GM12874 (cell line): ENCODE results near the gene FOXC2.

Experiments used
- TF ChIP-seq, protein P1 (sequence below): IDR thresholded peaks from 2 replicates; pipeline ENCODE4 v1.5.1; 2011; ENCODE audit warnings: low read depth, mild to moderate bottlenecking, control low read depth, low read length, moderate library complexity; ENCODE audit not compliant: insufficient read depth

The FOXC2 gene

GRCh38 chr16:86529160-86529559 lies 37.5 kb upstream of the FOXC2 start:
- TF ChIP-seq, protein P1, sequence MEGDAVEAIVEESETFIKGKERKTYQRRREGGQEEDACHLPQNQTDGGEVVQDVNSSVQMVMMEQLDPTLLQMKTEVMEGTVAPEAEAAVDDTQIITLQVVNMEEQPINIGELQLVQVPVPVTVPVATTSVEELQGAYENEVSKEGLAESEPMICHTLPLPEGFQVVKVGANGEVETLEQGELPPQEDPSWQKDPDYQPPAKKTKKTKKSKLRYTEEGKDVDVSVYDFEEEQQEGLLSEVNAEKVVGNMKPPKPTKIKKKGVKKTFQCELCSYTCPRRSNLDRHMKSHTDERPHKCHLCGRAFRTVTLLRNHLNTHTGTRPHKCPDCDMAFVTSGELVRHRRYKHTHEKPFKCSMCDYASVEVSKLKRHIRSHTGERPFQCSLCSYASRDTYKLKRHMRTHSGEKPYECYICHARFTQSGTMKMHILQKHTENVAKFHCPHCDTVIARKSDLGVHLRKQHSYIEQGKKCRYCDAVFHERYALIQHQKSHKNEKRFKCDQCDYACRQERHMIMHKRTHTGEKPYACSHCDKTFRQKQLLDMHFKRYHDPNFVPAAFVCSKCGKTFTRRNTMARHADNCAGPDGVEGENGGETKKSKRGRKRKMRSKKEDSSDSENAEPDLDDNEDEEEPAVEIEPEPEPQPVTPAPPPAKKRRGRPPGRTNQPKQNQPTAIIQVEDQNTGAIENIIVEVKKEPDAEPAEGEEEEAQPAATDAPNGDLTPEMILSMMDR, result no peak

DNA sequence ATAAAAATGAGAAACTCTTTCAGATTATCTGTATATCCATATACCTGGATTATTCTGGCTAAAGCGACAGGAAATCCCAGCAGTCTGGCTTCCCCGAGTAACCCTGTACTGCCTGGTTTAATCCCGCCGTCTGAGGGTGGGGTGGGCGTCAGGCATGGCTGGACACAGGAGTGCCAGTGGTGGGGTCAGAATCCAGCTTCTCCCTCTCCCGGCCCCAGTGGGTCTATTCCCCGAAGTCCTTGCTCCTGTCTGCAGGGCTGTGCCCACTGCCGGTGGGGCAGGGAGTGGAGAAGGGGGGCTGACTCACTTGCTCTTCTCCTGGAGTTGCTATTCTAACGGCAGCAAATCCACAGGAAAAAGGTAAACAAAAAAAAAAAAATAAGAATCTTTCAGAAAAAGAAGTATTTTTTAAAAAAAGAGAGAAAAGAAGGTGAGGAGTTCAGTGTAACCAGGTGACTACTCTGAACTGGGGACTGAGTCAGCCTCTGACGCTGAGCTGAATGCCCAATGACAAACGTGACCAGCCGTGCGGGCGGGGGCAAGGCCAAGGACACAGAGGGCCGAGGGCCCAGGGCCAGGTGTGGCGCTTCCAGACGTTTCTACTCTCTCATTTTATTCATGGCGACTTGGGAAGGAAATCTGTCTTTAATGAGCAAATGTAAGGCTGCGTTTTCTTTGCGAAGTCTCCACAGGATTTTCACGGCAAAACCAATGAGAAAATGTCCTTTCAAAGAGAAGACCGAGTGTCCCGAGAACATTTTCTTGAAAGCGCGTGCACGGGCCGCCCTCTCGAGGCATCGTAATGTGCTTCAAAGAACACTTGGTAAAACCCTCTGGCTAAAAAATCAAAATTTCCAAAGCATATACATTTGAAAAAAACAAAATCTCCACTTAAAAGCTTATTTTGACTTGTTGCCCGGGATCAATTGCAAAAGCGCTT lies 36.1 kb upstream of the FOXC2 start:
- TF ChIP-seq, protein P1, result no peak

DNA sequence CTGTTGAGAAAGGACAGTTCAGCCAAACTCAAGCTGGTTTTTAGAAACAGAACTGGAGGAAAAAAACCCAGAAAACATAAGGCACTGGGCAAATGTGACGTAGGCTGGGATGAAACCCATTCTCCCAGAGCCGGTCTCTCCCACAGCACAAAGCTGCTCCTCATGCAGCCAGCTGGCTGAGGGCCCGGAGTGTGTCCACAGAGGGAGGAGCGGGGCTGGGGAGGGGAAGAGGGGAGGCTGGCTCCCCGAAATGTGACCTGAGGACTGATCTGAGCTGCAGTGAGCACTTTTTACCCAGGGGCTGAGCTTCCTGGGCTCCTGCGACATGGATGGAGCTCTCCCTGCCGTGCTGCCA lies 35.5 kb upstream of the FOXC2 start:
- TF ChIP-seq, protein P1, result no peak

DNA sequence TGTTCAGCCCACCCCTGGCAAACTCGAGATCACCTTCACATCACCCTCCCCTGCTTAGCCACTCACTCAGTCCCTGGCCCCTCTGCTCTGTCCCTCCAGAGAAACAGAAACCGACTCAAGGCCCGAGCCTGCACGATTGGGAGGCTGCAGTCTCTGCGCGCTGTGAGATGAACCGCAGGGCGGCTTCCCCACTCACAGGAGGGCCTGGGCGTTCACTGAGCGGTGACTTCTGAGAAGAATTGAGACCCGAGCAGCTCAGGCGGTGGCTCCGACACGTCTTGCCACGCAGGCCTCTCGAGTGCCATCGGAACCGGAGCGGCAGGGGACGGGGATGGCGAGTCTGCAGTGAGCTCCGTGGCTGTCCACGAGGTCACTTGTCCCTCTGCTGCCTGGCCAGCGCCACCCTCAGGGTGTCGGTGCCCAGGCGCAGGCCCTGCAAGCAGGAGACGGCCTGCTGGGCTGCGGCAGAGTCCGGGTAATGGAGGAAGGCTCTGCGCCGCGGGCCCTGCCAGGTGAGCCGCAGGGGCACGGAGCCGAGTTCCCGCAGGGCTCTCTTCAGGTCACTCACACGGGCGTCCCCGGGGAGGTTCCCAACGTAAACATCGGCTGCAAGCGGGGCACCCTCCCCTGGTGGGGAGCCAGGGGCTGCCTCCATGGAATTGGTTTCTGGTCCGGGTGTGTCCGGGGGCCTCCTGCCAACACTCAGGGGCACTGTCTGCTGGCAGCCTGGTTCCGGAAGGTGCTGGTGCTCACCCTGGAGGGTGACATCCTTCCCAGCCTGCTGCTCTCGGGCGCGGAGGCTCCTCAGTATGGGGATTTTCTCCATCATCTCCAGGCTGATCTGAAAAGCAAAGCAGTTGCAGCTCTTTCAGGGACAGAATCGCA lies 34.7 kb upstream of the FOXC2 start:
- TF ChIP-seq, protein P1, result no peak

GRCh38 chr16:86532526-86532815 lies 34.2 kb upstream of the FOXC2 start:
- TF ChIP-seq, protein P1, result no peak

DNA sequence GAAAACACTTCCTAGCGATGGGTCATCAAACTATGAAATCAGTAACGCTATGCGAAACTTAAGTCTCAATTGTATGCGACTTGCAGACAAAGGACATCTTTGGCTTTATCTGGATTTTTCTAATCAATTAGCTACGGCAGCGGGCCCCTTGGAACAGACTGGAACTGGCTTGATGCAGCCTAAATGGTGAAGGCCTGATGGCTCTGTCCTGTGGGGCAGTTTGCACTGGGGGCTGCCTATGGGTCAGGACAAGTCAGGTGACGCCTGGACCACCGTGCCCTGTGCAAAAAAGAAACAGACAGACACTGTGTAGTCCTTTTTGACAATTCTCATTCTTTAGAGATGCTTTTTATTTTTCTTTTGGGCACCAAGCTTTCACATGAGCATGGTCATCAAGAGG lies 33.6 kb upstream of the FOXC2 start:
- TF ChIP-seq, protein P1, result no peak

DNA sequence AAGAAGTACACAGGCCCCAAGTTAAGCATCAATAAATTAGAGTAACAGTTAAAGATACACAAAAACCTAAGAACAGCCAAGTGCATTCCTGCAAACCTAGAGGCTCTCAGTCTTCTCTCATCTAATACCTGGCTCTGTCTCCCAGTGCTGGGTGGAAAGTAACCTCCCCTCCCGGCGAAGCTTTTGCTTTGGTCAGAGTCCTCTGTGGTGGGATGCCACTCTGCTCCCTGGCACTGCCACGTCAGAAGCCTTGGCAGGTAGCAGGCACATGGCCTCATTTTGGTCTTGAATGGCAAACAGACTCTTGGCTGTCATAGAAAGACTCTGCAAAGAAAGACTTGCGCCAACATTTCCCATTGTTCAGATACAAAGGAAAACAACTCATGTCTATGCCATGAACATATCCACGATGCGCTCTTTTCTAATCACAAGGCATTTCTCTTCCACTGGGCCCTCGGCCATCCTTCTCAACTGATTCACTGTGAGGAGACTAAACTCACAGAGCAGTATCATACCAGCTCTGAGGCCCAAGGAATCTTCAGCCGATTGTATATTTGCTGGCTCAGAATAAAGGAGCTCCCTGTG lies 32.8 kb upstream of the FOXC2 start:
- TF ChIP-seq, protein P1, result no peak
